ENCODE results near the gene ALKBH8. TPM values are rescaled to one million over a fixed set of nuclear protein-coding genes. Genes with fewer than 3 reads are reported as not detected.
A peak's percentile ranks its signal among the peaks of the same experiment; 100 is the strongest.
"Not testable (repeated sequence)": the region's sequence is repeated elsewhere in the genome, so short reads cannot be mapped to it uniquely, and the experiment has no call there.

Gene ALKBH8
- 13.1 TPM for total RNA-seq

GRCh38 chr11:107565219-107565937 lies at the start of gene ALKBH8:
ALKBH8 (minus strand) TSS chr11:107565735; CDS start chr11:107560893, 4,842 bp downstream.
- DNase-seq (ENCODE audit: low spot score): peak; percentile 74

GRCh38 chr11:107612445-107612844 lies 46.9 kb upstream of the ALKBH8 start:
- DNase-seq (ENCODE audit: low spot score): no peak

- no peak for DNase-seq (ENCODE audit: low spot score)
Measured at GRCh38 chr11:107609400-107610218, 44.1 kb upstream of the ALKBH8 start.

- no peak for DNase-seq (ENCODE audit: low spot score)
Measured at GRCh38 chr11:107608809-107609208, 43.3 kb upstream of the ALKBH8 start.

- no peak for DNase-seq (ENCODE audit: low spot score)
Measured at GRCh38 chr11:107606141-107606540, 40.6 kb upstream of the ALKBH8 start.

- DNase-seq (ENCODE audit: low spot score): no peak
Measured at GRCh38 chr11:107605061-107606006, 39.8 kb upstream of the ALKBH8 start.

- no peak for DNase-seq (ENCODE audit: low spot score)
Measured at GRCh38 chr11:107598225-107599139, 32.9 kb upstream of the ALKBH8 start.

- no peak for DNase-seq (ENCODE audit: low spot score)
Measured at GRCh38 chr11:107594736-107595135, 29.2 kb upstream of the ALKBH8 start.

- DNase-seq (ENCODE audit: low spot score): no peak
Measured at GRCh38 chr11:107593951-107594350, 28.4 kb upstream of the ALKBH8 start.

- no peak for DNase-seq (ENCODE audit: low spot score)
Measured at GRCh38 chr11:107592813-107593212, 27.3 kb upstream of the ALKBH8 start.

- DNase-seq (ENCODE audit: low spot score): no peak
Measured at GRCh38 chr11:107592231-107592590, 26.7 kb upstream of the ALKBH8 start.

- DNase-seq (ENCODE audit: low spot score): no peak
Measured at GRCh38 chr11:107591378-107592230, 26.1 kb upstream of the ALKBH8 start.

- peak; percentile 50 for DNase-seq (ENCODE audit: low spot score)
Measured at GRCh38 chr11:107590460-107591377, 25.2 kb upstream of the ALKBH8 start, which contains the start of gene ELMOD1. ELMOD1 (plus strand) TSS chr11:107591147; CDS start chr11:107618190, 27,043 bp downstream.

GRCh38 chr11:107587306-107587979 lies 21.9 kb upstream of the ALKBH8 start:
- no peak for DNase-seq (ENCODE audit: low spot score)

GRCh38 chr11:107583629-107584195 lies 18.2 kb upstream of the ALKBH8 start:
- no peak for DNase-seq (ENCODE audit: low spot score)

- DNase-seq (ENCODE audit: low spot score): no peak
Measured at GRCh38 chr11:107581147-107581546, 15.6 kb upstream of the ALKBH8 start.

GRCh38 chr11:107579169-107579568 lies 13.6 kb upstream of the ALKBH8 start:
- DNase-seq (ENCODE audit: low spot score): not testable (repeated sequence)

- no peak for DNase-seq (ENCODE audit: low spot score)
Measured at GRCh38 chr11:107577346-107577711, 11.8 kb upstream of the ALKBH8 start.

Data from ureter (tissue), 1 donor.